HEK293 (cell line): ENCODE data around the gene STUB1.

Experiments used
- CTCF ChIA-PET: fragments of 350-600 bp; formaldehyde crosslinking; extraction: SDS; loops from one replicate; lab custom pipeline; 2021; ENCODE audit warnings: antibody characterized with exemption; lab: Yijun Ruan, JAX
- POLR2A ChIA-PET: fragments of 300-600 bp; formaldehyde crosslinking; extraction: SDS; loops from one replicate; lab custom pipeline; 2020; ENCODE audit warnings: antibody characterized with exemption, inconsistent platforms; lab: Yijun Ruan, JAX
- H3K27ac ChIP-seq: fragments of 200-500 bp; sonication (Bioruptor generic); 2 replicates; pipeline ENCODE4 v1.5.1; 2014; ENCODE audit warnings: low read depth, low read length, control low read depth, inconsistent platforms; ENCODE audit errors: extremely low read depth
- H3K36me3 ChIP-seq, 2 experiments: fragments of 200-500 bp in 1 of 2; sonication (Bioruptor generic) in 1 of 2; 1 replicate in 1 of 2; 2 replicates in 1 of 2; pipeline ENCODE4 v1.5.1; 2014 to 2017; ENCODE audit warnings: inconsistent platforms in 2 of 2, low read length in 2 of 2; ENCODE audit not compliant: control insufficient read depth in 2 of 2, insufficient read depth in 1 of 2
- H3K4me1 ChIP-seq: fragments of 200-500 bp; sonication (Bioruptor generic); 2 replicates; pipeline ENCODE4 v1.5.1; 2014; ENCODE audit warnings: mild to moderate bottlenecking, low read length, inconsistent platforms; ENCODE audit not compliant: control insufficient read depth, insufficient read depth
- H3K4me3 ChIP-seq: 2 replicates; pipeline ENCODE4 v1.5.1; 2011; ENCODE audit warnings: low read depth, mild to moderate bottlenecking, control low read depth, low read length, moderate library complexity
- H3K9me3 ChIP-seq: fragments of 200-500 bp; sonication (Bioruptor generic); 2 replicates; pipeline ENCODE4 v1.5.1; 2014; ENCODE audit warnings: low read depth, low read length, inconsistent platforms; ENCODE audit not compliant: control insufficient read depth, insufficient read depth
- GLIS1 ChIP-seq: fragments of 450-650 bp; formaldehyde crosslinking; IDR thresholded peaks from 2 replicates; pipeline ENCODE4 v1.5.1; 2016; ENCODE audit warnings: missing biosample characterization, missing genetic modification characterization
- MZF1 ChIP-seq: fragments of 450-650 bp; formaldehyde crosslinking; IDR thresholded peaks from 2 replicates; pipeline ENCODE4 v1.5.1; 2017; ENCODE audit warnings: missing biosample characterization, missing genetic modification characterization, borderline replicate concordance
- PATZ1 ChIP-seq: fragments of 450-650 bp; formaldehyde crosslinking; IDR thresholded peaks from 2 replicates; pipeline ENCODE4 v1.5.1; 2016; ENCODE audit warnings: missing biosample characterization, missing genetic modification characterization
- SCRT1 ChIP-seq: fragments of 450-650 bp; formaldehyde crosslinking; IDR thresholded peaks from 2 replicates; pipeline ENCODE4 v1.5.1; 2016; ENCODE audit warnings: missing biosample characterization, missing genetic modification characterization, borderline replicate concordance
- SETDB1 ChIP-seq: IDR thresholded peaks from one replicate; pipeline ENCODE4 v1.6.1; 2017; ENCODE audit warnings: mild to moderate bottlenecking, low read length, moderate library complexity, mixed read lengths; ENCODE audit not compliant: insufficient read length
- ZNF169 ChIP-seq: fragments of 450-650 bp; formaldehyde crosslinking; IDR thresholded peaks from 2 replicates; pipeline ENCODE4 v1.5.1; 2016; ENCODE audit warnings: missing biosample characterization, missing genetic modification characterization
- ZNF211 ChIP-seq: fragments of 450-650 bp; formaldehyde crosslinking; IDR thresholded peaks from 2 replicates; pipeline ENCODE4 v1.5.1; 2016; ENCODE audit warnings: low read depth, missing biosample characterization, missing genetic modification characterization
- ZNF248 ChIP-seq: fragments of 450-650 bp; formaldehyde crosslinking; IDR thresholded peaks from 2 replicates; pipeline ENCODE4 v1.5.1; 2017; ENCODE audit warnings: missing biosample characterization, missing genetic modification characterization
- ZNF311 ChIP-seq: fragments of 450-650 bp; formaldehyde crosslinking; IDR thresholded peaks from 2 replicates; pipeline ENCODE4 v1.5.1; 2017; ENCODE audit warnings: missing biosample characterization, missing genetic modification characterization, borderline replicate concordance
- ZNF341 ChIP-seq: fragments of 450-650 bp; formaldehyde crosslinking; IDR thresholded peaks from 2 replicates; pipeline ENCODE4; 2016; ENCODE audit warnings: low read depth, missing biosample characterization, missing genetic modification characterization
- ZNF473 ChIP-seq: fragments of 450-650 bp; formaldehyde crosslinking; IDR thresholded peaks from 2 replicates; pipeline ENCODE4 v1.5.1; 2017; ENCODE audit warnings: missing biosample characterization, missing genetic modification characterization
- ZNF48 ChIP-seq: fragments of 450-650 bp; formaldehyde crosslinking; IDR thresholded peaks from 2 replicates; pipeline ENCODE4 v1.5.1; 2016; ENCODE audit warnings: missing biosample characterization, missing genetic modification characterization
- ZNF561 ChIP-seq: fragments of 450-650 bp; IDR thresholded peaks from 2 replicates; pipeline ENCODE4 v1.5.1; 2018; ENCODE audit warnings: missing biosample characterization, missing genetic modification characterization, borderline replicate concordance
- ZNF677 ChIP-seq: fragments of 450-650 bp; IDR thresholded peaks from 2 replicates; pipeline ENCODE4 v1.5.0; 2018; ENCODE audit warnings: missing biosample characterization, mild to moderate bottlenecking, missing genetic modification characterization, moderate library complexity
- ZXDB ChIP-seq: fragments of 450-650 bp; formaldehyde crosslinking; IDR thresholded peaks from 2 replicates; pipeline ENCODE4 v1.5.1; 2016; ENCODE audit warnings: missing biosample characterization, missing genetic modification characterization
- TF ChIP-seq, protein P1 (sequence below): fragments of 450-650 bp; formaldehyde crosslinking; IDR thresholded peaks from 2 replicates; pipeline ENCODE4 v1.5.1; 2017; ENCODE audit warnings: missing biosample characterization, missing genetic modification characterization
- TF ChIP-seq, protein P2 (sequence below): fragments of 450-650 bp; formaldehyde crosslinking; IDR thresholded peaks from 2 replicates; pipeline ENCODE4 v1.5.1; 2017; ENCODE audit warnings: missing biosample characterization, missing genetic modification characterization
- TF ChIP-seq, protein P3 (sequence below): fragments of 450-650 bp; IDR thresholded peaks from 2 replicates; pipeline ENCODE4 v1.5.1; 2018; ENCODE audit warnings: missing biosample characterization, missing genetic modification characterization

The STUB1 gene

DNA sequence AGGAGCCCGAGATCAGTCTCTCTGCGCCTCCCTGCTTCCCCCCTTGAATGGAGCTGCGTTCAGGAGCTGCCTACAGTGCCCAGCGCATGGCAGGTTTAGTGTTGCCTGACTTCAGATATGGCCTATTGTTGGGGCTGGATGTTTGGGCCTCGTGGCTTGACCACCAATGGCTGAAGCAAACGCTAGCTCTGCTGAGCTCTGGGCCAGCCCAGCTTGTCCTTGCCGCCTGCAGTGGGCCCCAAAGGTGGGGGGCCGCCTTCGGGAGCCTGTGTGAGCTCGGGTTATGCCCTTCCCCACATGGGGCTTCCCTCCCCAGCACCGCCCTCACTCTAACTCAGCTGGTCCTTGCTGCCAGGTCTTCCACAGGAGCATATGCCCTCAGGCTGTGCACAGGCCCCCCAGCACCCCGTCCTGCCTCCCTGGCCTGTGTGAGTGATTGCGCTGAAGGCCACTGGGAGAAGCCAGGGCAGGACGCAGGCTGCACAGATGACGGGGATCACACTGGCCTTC, 42.1 kb upstream of the STUB1 start (continued):
- TF ChIP-seq ZNF677 (tag by site-specific recombination) (no peak), ZNF48 (tag by site-specific recombination) (no peak), SCRT1 (tag by site-specific recombination) (no peak), ZNF341 (tag by site-specific recombination) (peak; percentile 76)
- TF ChIP-seq, protein P1, sequence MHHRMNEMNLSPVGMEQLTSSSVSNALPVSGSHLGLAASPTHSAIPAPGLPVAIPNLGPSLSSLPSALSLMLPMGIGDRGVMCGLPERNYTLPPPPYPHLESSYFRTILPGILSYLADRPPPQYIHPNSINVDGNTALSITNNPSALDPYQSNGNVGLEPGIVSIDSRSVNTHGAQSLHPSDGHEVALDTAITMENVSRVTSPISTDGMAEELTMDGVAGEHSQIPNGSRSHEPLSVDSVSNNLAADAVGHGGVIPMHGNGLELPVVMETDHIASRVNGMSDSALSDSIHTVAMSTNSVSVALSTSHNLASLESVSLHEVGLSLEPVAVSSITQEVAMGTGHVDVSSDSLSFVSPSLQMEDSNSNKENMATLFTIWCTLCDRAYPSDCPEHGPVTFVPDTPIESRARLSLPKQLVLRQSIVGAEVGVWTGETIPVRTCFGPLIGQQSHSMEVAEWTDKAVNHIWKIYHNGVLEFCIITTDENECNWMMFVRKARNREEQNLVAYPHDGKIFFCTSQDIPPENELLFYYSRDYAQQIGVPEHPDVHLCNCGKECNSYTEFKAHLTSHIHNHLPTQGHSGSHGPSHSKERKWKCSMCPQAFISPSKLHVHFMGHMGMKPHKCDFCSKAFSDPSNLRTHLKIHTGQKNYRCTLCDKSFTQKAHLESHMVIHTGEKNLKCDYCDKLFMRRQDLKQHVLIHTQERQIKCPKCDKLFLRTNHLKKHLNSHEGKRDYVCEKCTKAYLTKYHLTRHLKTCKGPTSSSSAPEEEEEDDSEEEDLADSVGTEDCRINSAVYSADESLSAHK (tag by site-specific recombination): no peak

- Histone ChIP-seq H3K27ac (no peak overlapping the region), H3K9me3 (no peaks in the 10 kb centered on the region), H3K4me1 (peaks cover 6% of the 10 kb centered on the region; the same call in 1 of the 2 replicates), H3K4me3 (no peak overlapping the region), H3K36me3 (peaks cover 0 to 10% of the 10 kb centered on the region in 2 experiments; a peak in 1 of 3 replicates)
- CTCF ChIA-PET: interaction anchor here (0.7 kb wide), 1 partner anchor 10 kb away, joined by 5 read pairs; no protein-coding TSS in a partner anchor
- POLR2A ChIA-PET: no interaction called here
- peak; percentile 28; the same call in 1 of the 2 replicates for TF ChIP-seq PATZ1 (tag by site-specific recombination)
- no peak for TF ChIP-seq ZNF248 (tag by site-specific recombination)
These were observed 41.4 kb upstream of the STUB1 start for GRCh38 chr16:638836-639235.

GRCh38 chr16:640614-641013, 39.6 kb upstream of the STUB1 start:
- Histone ChIP-seq H3K9me3 (no peaks in the 10 kb centered on the region), H3K27ac (0 out of 2 replicates have a peak overlapping the region, but pooled peaks have one; percentile 5), H3K4me3 (no peak overlapping the region), H3K4me1 (peaks cover 6% of the 10 kb centered on the region; the same call in 1 of the 2 replicates)
- peak; percentile 92 for TF ChIP-seq GLIS1 (tag by site-specific recombination)
- no peak for TF ChIP-seq ZNF311 (tag by site-specific recombination)
- TF ChIP-seq, all 188 proteins: peak for 1
- H3K36me3 ChIP-seq: no peaks in the 10 kb centered on the region; a peak in 1 of 3 replicates
- CTCF ChIA-PET: no interaction called here
- POLR2A ChIA-PET: interaction anchor here (0.7 kb wide), 1 partner anchor 1337 kb away, joined by 4 read pairs; no protein-coding TSS in a partner anchor

- CTCF ChIA-PET: no interaction called here
- TF ChIP-seq ZXDB (peak; percentile 74), MZF1 (tag by site-specific recombination) (no peak), ZNF473 (tag by site-specific recombination) (no peak), ZNF169 (no peak), ZNF211 (tag by site-specific recombination) (no peak), ZNF561 (tag by site-specific recombination) (peak; percentile 64; the same call in 1 of the 2 replicates), SETDB1 (no peak)
- TF ChIP-seq, protein P2, sequence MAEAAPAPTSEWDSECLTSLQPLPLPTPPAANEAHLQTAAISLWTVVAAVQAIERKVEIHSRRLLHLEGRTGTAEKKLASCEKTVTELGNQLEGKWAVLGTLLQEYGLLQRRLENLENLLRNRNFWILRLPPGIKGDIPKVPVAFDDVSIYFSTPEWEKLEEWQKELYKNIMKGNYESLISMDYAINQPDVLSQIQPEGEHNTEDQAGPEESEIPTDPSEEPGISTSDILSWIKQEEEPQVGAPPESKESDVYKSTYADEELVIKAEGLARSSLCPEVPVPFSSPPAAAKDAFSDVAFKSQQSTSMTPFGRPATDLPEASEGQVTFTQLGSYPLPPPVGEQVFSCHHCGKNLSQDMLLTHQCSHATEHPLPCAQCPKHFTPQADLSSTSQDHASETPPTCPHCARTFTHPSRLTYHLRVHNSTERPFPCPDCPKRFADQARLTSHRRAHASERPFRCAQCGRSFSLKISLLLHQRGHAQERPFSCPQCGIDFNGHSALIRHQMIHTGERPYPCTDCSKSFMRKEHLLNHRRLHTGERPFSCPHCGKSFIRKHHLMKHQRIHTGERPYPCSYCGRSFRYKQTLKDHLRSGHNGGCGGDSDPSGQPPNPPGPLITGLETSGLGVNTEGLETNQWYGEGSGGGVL: no peak
- TF ChIP-seq, protein P3, sequence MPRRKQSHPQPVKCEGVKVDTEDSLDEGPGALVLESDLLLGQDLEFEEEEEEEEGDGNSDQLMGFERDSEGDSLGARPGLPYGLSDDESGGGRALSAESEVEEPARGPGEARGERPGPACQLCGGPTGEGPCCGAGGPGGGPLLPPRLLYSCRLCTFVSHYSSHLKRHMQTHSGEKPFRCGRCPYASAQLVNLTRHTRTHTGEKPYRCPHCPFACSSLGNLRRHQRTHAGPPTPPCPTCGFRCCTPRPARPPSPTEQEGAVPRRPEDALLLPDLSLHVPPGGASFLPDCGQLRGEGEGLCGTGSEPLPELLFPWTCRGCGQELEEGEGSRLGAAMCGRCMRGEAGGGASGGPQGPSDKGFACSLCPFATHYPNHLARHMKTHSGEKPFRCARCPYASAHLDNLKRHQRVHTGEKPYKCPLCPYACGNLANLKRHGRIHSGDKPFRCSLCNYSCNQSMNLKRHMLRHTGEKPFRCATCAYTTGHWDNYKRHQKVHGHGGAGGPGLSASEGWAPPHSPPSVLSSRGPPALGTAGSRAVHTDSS: no peak
These were observed 38.7 kb upstream of the STUB1 start, which contains the start of gene MCRIP2 for GRCh38 chr16:641326-642188. Gene MCRIP2 (plus strand): TSS chr16:641828. CDS start chr16:641992, 164 bp downstream.

More at GRCh38 chr16:641326-642188, 38.7 kb upstream of the STUB1 start, which contains the start of gene MCRIP2:
- H3K9me3 ChIP-seq: no peaks in the 10 kb centered on the region
- no peaks in the 10 kb centered on the region; a peak in 1 of 3 replicates for H3K36me3 ChIP-seq
- H3K4me1 ChIP-seq: peaks cover 8% of the 10 kb centered on the region; the same call in 1 of the 2 replicates
- POLR2A ChIA-PET: no interaction called here
- H3K4me3 ChIP-seq: peak within 1 kb of the TSS; percentile 52
- H3K27ac ChIP-seq: peak within 1 kb of the TSS; percentile 66; the same call in 1 of the 2 replicates
